Fibroblast of lung (primary cell): ENCODE results near the gene SMAD3.

Experiments
- CTCF ChIP-seq, 2 donors: IDR thresholded peaks in 1 of 2; conservative IDR thresholded peaks in 1 of 2; 1 replicate in 1 of 2; 2 replicates in 1 of 2; pipeline ENCODE4 v1.5.1; 2011 to 2012; ENCODE audit warnings: low read length in 2 of 2, control low read depth in 1 of 2, inconsistent platforms in 1 of 2, low read depth in 1 of 2, mild to moderate bottlenecking in 1 of 2
- EZH2 ChIP-seq: IDR thresholded peaks from 2 replicates; pipeline ENCODE4 v1.5.1; 2012; ENCODE audit warnings: low read length, control low read depth, mild to moderate bottlenecking; ENCODE audit errors: missing control alignments

GRCh38 chr15:67037694-67038093 is 27.7 kb upstream of the SMAD3 start:
- no peak for TF ChIP-seq CTCF (conservative IDR thresholded peaks at IDR 0.05 in 1 of 2, IDR thresholded peaks at IDR 0.05 in 1 of 2; ENCODE audit: low read depth in 1 of 2, low read length in 2 of 2)
- TF ChIP-seq EZH2 = no peak
